GM12891 (cell line): ENCODE data around the gene TPD52L1.

ENCODE experiments used
- PAX5 ChIP-seq: IDR thresholded peaks from 2 replicates; pipeline ENCODE4 v1.6.1; 2011; ENCODE audit warnings: low read length, moderate library complexity, mild to moderate bottlenecking; ENCODE audit not compliant: insufficient read depth, severe bottlenecking
- POLR2A ChIP-seq: IDR thresholded peaks from 2 replicates; pipeline ENCODE4 v1.6.1; 2011; ENCODE audit warnings: low read depth, low read length, control low read depth
- POLR2AphosphoS5 ChIP-seq: IDR thresholded peaks from 2 replicates; pipeline ENCODE4 v1.6.1; 2011; ENCODE audit warnings: low read depth, low read length, control low read depth
- POU2F2 ChIP-seq: IDR thresholded peaks from 2 replicates; pipeline ENCODE4 v1.6.1; 2011; ENCODE audit warnings: low read depth, mild to moderate bottlenecking, control low read depth, low read length, moderate library complexity
- SPI1 ChIP-seq: IDR thresholded peaks from 2 replicates; pipeline ENCODE4 v1.6.1; 2011; ENCODE audit warnings: low read depth, low read length, control low read depth
- TAF1 ChIP-seq: IDR thresholded peaks from 2 replicates; pipeline ENCODE4 v1.6.1; 2011; ENCODE audit warnings: low read depth, low read length, control low read depth

- no peak for TF ChIP-seq POLR2A
- TF ChIP-seq PAX5: no peak
- no peak for TF ChIP-seq POLR2AphosphoS5
- TF ChIP-seq TAF1: no peak
- no peak for TF ChIP-seq SPI1
- TF ChIP-seq POU2F2: no peak
Measured at GRCh38 chr6:125304970-125305660, 151.5 kb downstream of the TPD52L1 start.
